Stimulated activated CD4-positive, alpha-beta T cell treated with anti-CD3 and anti-CD28 coated beads, Interleukin-4, amount 100 ng/mL, for 24 hours (primary cell): ENCODE results near the gene CX3CL1.

Experiments
- DNase-seq: peaks from one replicate; pipeline ENCODE4 v3.0.0-alpha.2; 2020

Gene CX3CL1

DNA sequence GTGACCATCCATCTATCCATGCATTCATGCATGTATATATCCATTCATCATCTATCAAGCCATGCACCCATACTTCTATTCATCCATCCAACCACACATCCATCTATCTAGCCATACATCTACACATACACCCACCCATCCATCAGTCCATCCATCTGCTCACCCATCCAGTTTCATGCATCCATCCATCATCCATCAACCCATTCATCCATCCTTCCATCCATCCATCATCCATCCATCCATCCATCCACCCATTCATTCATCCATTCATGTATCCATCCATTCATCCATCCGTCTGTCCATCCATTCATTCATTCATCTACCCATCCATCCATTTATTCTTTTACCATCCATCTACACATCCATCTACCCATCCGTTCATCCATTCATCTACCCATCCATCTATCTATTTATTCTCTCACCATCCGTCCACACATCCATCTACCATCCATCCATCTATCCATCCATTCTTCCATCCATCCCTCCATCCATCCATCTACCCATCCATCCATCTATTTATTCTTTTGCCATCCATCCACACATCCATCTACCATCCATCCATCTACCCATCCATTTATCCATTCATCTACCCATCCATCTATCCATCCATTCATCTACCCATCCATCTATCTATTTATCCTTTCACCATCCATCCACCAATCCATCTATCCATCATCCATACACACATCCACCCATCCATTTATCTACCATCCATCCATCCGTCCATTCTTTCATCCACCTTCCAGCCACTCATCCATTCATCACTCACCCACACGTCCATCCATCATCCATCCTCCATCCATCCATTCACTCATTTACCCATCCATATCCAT is 35.4 kb downstream of the CX3CL1 start:
- DNase-seq = no peak

DNA sequence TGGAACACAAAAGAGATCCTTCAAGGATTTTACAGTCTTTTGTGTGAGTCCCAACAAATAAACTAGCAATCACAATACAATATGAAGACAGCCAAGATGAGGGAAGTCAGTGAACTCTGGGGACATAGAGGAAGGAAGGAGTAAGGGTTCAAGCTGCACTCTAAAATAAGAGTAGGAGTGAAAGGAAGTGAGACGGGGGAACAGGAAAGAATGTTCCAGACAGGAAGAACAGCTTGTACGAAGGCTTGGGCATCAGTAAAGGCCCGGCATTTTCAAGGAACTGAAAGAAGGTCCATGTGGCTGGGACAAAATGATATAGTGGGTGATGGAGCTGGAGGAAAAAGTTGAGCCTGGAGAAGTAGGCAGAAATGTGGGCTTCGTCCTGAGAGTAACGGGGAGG is 36.8 kb downstream of the CX3CL1 start:
- DNase-seq = no peak

DNA sequence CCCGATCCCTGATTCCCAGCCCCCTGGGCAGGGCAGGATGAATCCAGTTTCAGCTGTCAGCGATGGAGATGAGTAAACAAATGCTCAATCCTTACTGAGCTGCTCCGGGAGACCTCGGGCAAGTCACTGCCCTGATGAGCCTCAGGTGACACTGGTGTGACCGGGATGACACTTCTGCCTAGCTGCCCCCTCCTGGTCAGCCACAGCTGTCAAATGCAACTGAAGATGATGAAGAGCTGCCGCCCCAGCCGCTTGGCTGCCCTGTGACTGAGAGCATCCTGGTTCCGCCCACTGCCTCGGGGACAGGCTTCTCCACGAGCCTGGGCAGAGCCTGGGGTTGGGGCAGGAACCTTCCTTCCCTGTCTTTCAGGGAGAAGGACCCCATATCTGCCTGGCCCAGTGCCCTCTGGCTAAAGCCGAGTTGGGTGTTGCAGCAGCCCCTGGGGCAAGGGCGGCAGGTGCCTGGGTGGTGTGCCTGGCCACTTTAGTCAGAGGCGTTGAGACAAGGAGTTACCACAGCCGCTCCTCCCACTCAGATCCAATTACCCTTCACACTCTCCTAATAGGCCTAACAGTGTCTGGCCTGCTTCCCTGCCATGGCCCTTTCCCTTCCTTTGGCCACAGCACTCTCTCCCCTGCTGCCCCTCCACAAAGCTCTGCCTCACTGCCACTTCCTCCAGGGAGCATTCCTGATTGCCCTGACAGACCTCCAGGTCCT is 37.7 kb downstream of the CX3CL1 start:
- DNase-seq = no peak

DNA sequence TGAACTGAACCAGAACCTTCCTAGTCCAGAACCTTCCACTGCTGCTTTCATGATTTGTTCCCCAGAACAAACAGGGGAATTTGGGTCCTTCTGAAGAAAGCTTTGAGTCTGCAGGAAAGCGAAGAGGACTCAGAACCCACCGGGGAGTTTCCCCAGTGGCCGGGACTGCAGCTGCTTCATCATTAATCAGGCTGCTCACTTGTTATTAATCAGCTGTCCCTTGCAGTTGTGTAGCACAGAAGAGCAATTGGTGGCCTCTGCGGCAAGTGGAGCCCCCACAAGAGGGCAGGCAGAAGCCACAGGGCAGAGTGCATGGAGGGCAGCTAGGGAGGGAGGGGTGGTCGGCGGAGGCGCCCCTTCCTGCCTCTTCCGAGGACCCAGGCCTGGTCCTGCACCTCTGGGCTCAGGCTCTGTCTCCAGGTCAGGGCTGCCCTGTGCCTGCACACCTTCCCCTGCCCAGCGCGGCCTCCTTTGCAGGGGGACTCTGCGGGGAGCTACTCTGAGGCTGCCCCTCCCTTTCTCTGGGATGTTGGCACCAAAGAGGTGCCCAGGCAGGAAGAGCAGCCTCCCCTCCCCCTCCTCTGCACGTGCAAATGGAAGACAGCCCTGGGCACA is 39.2 kb downstream of the CX3CL1 start:
- DNase-seq = no peak

DNA sequence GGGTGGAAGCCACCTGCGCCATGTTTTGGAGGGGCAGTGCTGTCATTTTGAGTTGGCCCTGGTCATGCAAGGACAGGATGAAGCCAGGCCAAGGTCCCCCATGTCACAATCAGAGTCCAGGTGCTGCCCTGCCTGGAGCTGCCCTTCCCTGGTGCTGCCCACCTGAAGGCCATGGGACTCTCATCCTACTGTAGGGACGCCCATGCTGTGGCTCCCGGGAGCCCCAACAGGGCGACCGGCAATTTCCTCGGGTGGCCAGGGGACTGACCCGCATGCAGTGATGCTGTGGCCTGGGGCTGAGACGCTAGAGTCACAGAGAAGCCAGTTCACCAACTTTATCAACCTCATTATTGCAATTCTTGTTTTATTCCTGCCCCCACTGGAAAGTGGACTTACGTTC is 40.3 kb downstream of the CX3CL1 start:
- DNase-seq = no peak

DNA sequence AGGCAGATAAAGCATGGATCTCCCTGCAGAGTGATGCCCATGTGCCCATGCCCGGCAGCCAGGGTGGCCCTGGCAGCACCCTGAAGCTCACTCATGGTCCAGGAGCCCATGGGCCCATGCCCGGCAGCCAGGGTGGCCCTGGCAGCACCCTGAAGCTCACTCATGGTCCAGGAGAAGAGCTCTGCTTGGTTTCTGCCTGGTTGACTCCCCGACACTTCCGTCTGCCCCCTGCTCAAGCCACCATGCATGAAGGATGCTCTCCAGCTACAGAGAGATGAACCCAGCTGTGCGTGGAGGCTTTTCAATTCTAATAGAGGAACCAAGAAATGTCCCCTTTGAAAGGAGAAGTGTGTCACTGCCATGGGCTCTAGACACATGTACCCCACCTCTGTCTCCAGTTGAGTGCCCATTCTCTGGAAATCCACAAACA is 41.0 kb downstream of the CX3CL1 start:
- no peak for DNase-seq

DNA sequence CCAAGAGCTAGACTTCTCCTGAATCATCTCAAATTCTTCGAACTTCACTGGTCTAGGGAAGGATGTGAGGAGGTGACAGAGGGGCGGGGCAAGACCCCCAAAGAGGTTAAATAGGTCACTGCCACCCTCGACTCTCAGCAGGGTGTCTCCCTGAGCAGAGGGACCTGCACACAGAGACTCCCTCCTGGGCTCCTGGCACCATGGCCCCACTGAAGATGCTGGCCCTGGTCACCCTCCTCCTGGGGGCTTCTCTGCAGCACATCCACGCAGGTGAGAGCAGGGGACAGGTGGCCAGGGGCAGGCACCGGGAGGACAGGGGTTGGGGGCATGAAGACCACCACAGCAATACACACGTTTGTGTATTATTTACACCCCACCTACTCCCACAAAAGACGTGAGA is 41.4 kb downstream of the CX3CL1 start:
- DNase-seq = no peak

DNA sequence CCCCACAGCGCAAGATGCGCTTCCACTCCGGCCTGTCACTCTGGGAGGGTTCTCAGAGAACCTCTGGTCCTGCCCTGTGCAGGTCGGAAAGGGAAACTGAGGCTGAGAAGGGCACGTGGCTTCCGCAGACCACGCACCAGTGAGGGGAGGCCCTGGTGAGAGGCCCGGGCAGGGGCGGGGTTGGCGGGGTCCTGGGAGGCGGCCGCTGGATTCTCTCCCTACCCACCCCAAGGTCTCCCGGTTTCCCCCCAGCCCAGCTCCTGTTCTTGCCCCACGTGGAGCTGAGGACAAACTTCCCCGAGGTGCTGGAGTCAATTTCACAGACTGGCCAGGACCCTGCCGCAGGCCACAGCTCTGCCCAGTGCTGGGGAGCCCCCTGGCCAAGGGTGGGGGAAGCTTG is 43.8 kb downstream of the CX3CL1 start:
- DNase-seq = no peak

DNA sequence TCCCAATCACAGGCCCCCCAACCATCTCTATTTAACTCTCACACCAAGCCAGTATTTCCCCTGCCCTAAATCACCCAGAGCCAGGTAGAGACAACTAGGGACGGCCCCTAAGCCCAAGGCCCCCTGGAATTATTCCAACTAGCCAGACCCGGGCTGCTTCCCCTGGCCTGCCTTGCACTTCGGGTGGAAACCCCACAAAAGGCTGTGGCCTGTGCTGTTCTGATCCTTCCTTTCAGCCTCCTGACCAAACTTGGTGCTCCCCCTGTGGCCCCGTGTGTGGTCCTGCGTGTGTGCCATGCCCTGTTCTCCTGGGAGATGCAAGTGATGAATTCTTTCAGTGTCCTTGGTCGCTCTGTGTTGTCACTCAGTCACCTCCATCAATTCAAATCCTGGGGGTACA is 47.2 kb downstream of the CX3CL1 start:
- no peak for DNase-seq

DNA sequence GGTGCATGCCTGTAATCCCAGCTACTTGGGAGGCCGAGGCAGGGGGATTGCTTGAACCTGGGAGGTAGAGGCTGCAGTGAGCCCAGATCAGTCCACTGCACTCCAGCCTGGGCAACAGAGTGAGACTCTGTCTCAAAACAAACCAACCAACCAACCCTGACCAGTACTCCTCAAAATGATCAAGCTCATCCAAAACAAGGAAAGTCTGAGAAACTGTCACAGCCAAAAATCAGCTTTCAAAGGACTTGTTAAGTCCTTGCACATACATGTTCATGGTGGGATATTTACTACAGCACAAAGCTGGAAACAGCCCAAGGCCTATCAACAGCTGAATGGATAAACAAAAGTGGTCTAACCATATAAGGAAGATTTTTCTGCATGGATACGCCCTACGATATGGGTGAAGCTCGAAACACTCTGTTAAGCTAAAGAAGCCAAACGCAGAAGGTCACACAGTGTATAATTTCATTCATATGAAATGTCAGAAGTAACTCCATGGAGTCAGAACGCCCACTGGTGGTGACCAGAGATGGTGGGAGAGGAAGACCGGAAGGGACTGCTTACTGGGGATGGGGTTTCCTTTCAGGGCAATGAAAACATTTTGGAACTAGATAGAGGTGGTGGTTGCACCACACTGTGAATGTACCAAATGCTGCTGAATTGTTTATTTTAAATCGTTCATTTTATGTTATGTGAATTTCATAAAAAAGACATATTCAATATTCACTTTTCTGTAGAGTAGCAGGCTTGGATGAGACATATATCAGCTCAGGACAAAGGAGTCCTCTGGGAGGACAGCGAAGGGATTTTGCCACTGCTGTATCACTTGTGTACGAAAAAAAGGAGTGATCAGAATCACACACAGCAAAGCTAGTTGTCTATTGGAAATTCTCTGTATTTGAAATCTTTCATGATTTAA is 50.0 kb downstream of the CX3CL1 start:
- no peak for DNase-seq

DNA sequence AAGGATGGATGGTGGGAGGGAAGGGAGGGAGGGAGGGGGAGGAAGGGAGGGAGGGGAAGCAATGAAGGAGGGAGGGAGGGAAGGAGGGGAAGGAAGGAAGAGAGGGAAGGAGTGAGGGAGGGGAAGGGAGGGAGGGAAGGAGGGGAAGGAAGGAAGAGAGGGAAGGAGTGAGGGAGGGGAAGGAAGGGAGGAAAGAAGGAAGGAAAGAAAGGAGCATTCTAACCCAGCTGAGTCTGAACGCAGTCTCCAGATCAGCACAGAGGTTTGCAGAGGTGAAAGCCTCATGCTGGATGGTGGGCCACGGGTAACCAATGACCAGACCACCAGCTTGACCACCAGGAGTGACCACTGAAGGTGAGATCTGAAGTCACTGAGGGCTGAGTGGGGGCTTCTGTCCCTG is 50.9 kb downstream of the CX3CL1 start:
- no peak for DNase-seq

DNA sequence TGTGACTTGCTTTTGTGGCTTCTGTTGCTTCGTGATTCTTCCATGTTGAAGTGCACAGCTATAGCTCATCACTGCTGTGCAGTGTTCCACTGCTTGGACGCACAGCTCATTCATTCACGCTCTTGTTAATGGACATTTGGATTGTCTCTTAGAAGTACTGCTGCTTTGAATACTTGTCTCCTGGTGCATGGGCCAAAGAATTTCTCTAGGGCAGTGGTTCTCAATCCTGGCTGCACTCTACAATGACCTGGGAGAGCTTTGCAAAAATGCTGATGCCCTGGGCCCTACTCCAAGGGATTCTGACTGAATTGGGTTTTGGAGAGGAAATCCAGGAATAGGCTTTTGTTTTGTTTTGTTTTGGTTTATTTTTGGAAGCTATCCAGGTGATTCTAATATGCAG is 52.3 kb downstream of the CX3CL1 start:
- DNase-seq = no peak

DNA sequence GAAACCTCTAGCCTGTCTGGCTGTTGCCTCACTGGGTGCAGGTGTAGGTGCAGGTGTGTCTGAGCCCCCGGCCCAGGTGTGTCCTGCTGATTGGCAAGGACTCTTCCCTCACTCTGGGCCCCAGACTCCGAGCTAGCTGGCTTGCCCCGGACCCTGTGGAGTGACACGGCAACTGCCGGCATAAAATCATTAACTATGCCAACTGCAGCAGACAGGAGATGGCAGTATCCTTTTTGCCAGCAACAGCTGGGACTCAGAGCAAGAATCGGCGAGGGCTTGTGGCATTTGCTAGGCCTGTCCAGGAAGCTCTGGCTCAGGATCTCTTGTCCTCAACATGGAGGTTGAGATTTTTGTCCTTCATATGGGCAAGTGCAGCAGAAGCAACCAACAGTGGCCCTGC is 54.1 kb downstream of the CX3CL1 start:
- no peak for DNase-seq

DNA sequence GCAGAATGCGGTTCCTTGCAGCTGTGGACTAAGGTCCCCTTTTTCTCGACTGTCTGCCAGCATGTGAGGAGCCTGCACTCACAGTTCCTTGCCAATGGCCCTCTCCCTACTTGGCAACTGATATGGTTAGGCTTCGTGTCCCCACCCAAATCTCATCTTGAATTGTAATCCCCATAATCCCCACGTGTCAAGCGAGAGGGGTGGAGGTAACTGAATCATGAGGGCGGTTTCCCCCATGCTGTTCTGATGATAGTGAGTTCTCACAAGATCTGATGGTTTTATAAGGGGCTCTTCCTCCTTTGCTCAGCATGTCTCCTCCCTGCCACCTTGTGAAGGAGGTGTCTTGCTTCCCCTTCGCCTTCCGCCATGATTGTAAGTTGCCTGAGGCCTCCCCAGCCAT is 55.0 kb downstream of the CX3CL1 start:
- no peak for DNase-seq

DNA sequence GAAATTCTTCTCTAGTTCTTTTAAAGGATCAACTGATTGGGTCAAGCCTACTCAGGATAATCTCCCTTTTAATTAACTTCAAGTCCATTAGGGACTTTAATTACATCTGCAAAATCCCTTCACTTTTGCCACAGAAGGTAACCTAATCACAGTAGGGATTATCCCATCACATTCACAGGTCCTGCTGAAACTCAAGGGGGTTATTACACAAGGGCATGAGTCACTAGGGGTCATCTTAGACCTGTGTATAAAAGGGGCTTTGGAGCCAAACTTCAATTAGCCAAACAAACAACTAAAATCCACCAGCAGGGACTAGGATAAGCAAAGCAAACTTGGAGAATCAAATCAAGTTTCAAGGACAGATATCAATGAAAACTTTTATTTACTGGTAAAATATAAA is 55.5 kb downstream of the CX3CL1 start:
- no peak for DNase-seq

DNA sequence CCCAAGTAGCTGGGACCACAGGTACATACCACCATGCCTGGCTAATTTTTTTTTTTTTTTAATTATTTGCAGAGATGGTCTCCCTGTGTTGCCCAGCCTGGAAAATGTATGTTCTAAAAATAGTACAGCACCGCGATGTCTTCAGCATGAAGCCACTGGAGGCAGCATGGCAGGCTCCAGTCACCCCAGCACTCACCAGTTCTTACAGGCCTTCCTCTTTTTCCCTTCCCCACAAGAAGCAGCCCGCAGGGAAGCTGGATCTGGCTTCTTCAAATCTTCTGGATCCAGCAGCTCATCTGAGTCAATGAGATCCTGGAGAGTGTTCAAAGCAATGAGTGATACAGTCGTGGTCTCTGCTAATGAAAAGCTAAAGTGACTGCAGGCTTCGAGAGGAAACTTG is 58.7 kb downstream of the CX3CL1 start:
- no peak for DNase-seq

DNA sequence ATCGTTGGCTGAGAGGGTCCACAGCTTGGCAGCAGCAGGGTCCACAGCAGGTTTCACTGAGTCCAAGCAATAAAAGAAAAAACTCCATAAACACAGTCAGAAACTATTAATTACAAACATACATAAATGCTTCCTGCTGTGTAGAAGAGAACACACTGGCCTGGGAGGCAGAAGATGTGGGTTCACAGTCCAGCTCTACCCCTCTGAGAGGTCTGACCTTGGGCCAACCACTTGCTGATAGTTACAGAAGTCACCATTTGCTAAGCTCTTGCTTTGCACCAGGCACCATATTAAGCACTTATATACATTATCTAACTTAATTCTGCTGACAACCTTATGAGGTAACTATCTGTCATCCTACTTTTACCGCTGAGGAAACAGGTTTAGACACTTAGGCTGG is 60.2 kb downstream of the CX3CL1 start:
- no peak for DNase-seq

DNA sequence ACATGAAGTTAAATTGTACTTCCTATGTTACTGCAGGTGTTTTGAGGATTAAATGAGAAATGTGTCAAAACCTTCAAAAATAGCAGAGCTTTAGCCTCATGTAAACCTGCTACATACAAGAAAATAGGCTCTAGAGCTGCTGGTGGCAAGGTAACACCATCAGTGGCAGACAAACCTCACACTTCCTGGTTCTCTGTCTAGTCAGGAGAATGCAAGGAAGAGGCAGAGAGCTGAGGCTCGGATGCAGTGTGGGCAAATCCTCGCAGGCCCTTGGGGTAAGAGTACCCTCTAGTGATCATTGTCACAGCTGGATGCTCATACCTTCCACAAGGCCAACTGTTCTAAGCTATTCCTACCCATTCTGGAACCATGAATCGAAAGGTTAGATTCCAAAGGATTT is 60.7 kb downstream of the CX3CL1 start:
- DNase-seq = no peak

DNA sequence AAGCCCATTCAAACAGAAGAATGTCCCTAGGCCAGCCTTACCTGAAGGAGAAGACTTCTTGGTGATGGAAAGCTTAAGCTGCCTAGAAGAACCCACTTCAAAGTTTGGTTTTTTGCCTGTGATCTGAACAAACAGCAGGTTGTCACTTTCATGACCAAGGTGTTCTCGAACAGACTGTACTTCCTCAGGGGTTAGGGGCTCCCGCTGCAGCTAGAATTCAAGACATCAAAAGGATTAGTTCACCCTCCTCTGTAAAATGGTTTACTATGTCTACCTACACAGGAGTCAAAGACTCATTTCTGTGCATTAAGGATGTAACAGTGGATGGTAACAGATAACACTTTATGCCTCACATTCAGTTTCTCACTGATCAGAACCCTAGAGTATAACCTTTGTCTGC is 61.7 kb downstream of the CX3CL1 start:
- DNase-seq = no peak
